T-helper 17 cell (primary cell): Measurements from ENCODE around the gene MKRN2OS. TPM values are rescaled to one million over a fixed set of nuclear protein-coding genes. Genes with fewer than 3 reads are reported as not detected.

Source experiments
- ATAC-seq: fragments of 150-1000 bp; cut with Tn5 transposase; 2 replicates; pipeline ENCODE4 v1.10.0; 2021; ENCODE audit warnings: mild to moderate bottlenecking, moderate library complexity
- DNase-seq, 3 donors: peaks; one replicate each; pipeline versions ENCODE4 v3.0.0 to v3.0.0-alpha.2; 2020 to 2021
- H3K9me3 ChIP-seq: one replicate; pipeline ENCODE4 v1.7.0; 2013; ENCODE audit warnings: low read length, mild to moderate bottlenecking; ENCODE audit not compliant: control insufficient read depth, poor library complexity, severe bottlenecking
- H3K27ac Mint-ChIP-seq: one replicate; pipeline ENCODE4 v1.8.0; 2022; ENCODE audit warnings: mild to moderate bottlenecking, moderate library complexity, mixed read lengths
- H3K27me3 Mint-ChIP-seq: one replicate; pipeline ENCODE4 v1.8.0; 2022; ENCODE audit warnings: mixed read lengths
- H3K36me3 Mint-ChIP-seq: one replicate; pipeline ENCODE4 v1.8.0; 2022; ENCODE audit warnings: low read depth, mixed read lengths
- H3K4me1 Mint-ChIP-seq: one replicate; pipeline ENCODE4 v1.8.0; 2022; ENCODE audit warnings: mild to moderate bottlenecking, mixed read lengths
- H3K4me3 Mint-ChIP-seq: one replicate; pipeline ENCODE4 v1.8.0; 2022; ENCODE audit warnings: mild to moderate bottlenecking, moderate library complexity, mixed read lengths
- total RNA-seq, 4 donors: library from RNA in 2 of 4; stranded (reverse) in 2 of 4; gene quantifications; one replicate each; pipeline ENCODE4 v1.2.3 and lab custom pipeline; 2022 to 2026

The MKRN2OS gene
- total RNA-seq, 2 donors from 2014 or later: not detected

- Mint-ChIP-seq H3K27me3 (no peaks in the 10 kb centered on the region), H3K36me3 (peaks cover 15% of the 10 kb centered on the region), H3K4me3 (no peak overlapping the region), H3K27ac (no peak overlapping the region), H3K4me1 (peaks cover 6% of the 10 kb centered on the region)
- ATAC-seq (no peak), DNase-seq (no peak)
- no peaks in the 10 kb centered on the region for H3K9me3 ChIP-seq
Observed at GRCh38 chr3:12499474-12499873, 45.8 kb downstream of the MKRN2OS start.

- Mint-ChIP-seq H3K36me3 (peaks cover 9% of the 10 kb centered on the region), H3K4me3 (no peak overlapping the region), H3K4me1 (peaks cover 3% of the 10 kb centered on the region), H3K27ac (no peak overlapping the region), H3K27me3 (no peaks in the 10 kb centered on the region)
- no peaks in the 10 kb centered on the region for H3K9me3 ChIP-seq
- no peak for DNase-seq
- no peak for ATAC-seq
Observed at GRCh38 chr3:12496453-12496761, 48.9 kb downstream of the MKRN2OS start.

DNA sequence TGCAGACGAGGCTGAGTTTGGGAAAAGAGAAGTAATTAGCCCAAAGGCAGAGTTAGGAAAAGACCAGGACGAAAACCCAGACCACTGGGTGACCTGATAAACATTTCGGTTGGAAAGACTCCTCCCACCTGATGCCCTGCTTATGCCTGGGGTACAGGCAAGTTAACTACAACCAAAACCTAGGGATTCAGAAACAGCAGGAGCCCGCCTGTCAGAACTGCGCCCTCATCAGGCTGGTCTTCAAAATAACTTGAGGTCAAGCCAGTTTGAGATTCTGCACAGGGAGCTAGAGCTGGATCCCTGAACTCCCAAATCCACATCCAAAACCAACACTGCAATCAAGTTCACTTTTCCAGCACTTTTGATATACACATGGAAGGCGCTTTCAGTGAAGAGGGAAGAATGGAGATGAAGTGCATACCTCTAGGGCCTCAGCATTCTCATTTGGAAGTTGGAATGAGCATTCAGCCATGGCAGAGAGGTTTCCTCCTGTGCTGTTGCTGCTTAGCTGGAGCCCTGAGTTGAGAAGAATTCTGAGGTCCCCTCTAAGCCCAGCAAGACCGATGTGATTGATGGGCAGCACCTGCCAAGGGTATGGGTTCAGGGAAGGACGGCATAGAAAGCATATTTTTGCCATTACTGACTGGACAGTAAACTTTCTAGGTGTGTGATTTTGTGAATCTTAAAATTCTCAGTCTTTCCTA is 49.4 kb downstream of the MKRN2OS start:
- Mint-ChIP-seq H3K4me1 (peaks cover 3% of the 10 kb centered on the region), H3K27ac (no peak overlapping the region), H3K36me3 (peaks cover 9% of the 10 kb centered on the region), H3K4me3 (no peak overlapping the region), H3K27me3 (no peaks in the 10 kb centered on the region)
- H3K9me3 ChIP-seq: no peaks in the 10 kb centered on the region
- DNase-seq (no peak), ATAC-seq (no peak)

GRCh38 chr3:12490547-12490946 is 54.8 kb downstream of the MKRN2OS start:
- H3K4me3 Mint-ChIP-seq: no peak overlapping the region
- DNase-seq (no peak), ATAC-seq (no peak)
- no peaks in the 10 kb centered on the region for H3K9me3 ChIP-seq
- H3K27me3 Mint-ChIP-seq: no peaks in the 10 kb centered on the region
- peaks cover 16% of the 10 kb centered on the region for H3K4me1 Mint-ChIP-seq
- no peaks in the 10 kb centered on the region for H3K36me3 Mint-ChIP-seq
- H3K27ac Mint-ChIP-seq: peak overlapping the region; percentile 21

GRCh38 chr3:12489832-12490231 is 55.5 kb downstream of the MKRN2OS start:
- Mint-ChIP-seq H3K27me3 (no peaks in the 10 kb centered on the region), H3K4me1 (peaks cover 21% of the 10 kb centered on the region), H3K36me3 (no peaks in the 10 kb centered on the region), H3K27ac (no peak overlapping the region), H3K4me3 (no peak overlapping the region)
- no peak for DNase-seq
- H3K9me3 ChIP-seq: no peaks in the 10 kb centered on the region
- no peak for ATAC-seq

Other genes with a start within 250 kb of the MKRN2OS start
- 10 to 100 TPM in 1 of 2 donors, 1 to 10 TPM in 1; 9.1 to 12.5 TPM for gene TSEN2, start 61.0 kb downstream of the MKRN2OS start, total RNA-seq
- 10 to 100 TPM; 21.9 to 23.9 TPM for gene MKRN2, start 11.6 kb upstream of the MKRN2OS start, total RNA-seq
- gene RAF1, start 118.6 kb upstream of the MKRN2OS start, total RNA-seq: 100 to 1,000 TPM; 115 to 123 TPM
- gene TMEM40, start 213.8 kb upstream of the MKRN2OS start, total RNA-seq: 10 to 100 TPM in 1 of 2 donors, 1 to 10 TPM in 1; 2.8 to 54.0 TPM